HG02588 (cell line): ENCODE measurements around the gene ILF2.
"Not testable (repeated sequence)": the region's sequence is repeated elsewhere in the genome, so short reads cannot be mapped to it uniquely, and the experiment has no call there.

Experiments used
- ATAC-seq: cut with Tn5 transposase; IDR thresholded peaks from one replicate; pipeline ENCODE4 v1.9.1; 2021; ENCODE audit warnings: mild to moderate bottlenecking, moderate library complexity; ENCODE audit not compliant: unreplicated experiment

ILF2 gene

DNA sequence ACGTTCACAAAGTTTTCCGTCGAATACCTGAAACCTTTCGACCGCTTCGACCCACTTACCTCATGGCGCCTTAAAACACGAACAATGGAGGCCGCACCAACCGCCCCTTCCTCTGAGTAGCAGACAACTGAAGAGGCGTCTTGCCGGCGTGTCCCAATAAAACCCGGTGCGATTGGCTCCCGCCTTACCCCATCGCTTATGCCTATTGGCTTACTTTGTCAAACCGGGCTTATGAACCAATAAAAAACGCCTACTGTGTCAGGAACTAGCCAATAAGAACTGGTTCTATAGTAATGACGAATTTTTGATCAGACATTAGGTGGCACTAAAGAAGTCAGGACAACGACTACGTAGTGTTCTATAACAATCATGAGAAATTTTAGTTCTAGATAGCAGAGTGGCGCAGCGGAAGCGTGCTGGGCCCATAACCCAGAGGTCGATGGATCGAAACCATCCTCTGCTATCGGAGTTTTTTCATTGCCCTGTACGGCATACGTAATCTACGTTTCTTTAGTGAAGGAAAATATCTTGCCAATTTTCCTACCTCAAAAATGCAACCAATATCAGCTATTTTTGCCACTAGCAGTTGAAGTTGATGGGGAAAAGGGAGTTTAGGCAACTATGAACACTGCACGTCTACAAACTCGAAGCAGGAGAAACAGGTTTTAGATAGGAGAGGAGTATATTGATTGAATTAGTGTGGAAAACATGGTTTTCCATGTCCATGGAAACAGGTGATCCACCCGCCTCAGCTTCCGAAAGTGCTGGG is at the start of gene ILF2:
Gene ILF2, minus strand, starts transcription at position 135 of the 769 bp plus-strand sequence. Its CDS starts 71 bp downstream, at position 64.
- ATAC-seq = peak; percentile 85

DNA sequence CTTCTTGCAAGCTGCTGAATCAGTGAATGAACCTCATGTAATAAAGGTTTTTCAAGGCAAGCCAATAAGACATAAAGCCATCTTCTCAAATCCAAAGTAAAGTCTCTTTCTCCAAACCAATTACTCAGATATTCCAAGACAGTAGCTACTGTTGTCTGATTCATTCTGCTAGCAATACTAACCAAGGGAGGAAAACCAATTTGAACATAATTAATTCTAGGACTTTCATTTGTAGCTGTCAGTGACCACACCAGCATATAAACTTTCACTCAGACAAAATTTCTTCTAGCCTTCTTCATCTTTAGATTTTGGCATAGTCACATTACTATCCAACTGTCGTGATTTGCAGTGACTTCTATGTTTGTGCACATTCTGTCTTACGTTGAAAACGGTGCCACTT is 46.5 kb upstream of the ILF2 start:
- no peak for ATAC-seq

DNA sequence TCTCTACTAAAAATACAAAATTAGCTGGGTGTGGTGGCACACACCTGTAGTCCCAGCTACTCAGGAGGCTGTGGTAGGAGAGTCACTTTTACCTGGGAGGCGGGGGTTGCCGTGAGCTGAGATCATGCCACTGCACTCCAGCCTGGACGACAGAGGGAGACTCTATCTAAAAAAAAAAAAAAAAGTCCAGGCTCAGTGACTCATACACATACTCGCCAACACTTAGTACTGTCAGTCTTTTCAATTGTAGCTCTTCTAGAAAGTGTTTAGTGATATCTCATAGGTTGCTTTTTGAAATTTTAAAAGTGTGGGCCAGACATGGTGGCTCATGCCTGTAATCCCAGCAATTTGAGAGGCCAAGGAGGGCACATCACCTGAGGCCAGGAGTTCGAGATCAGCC is 45.4 kb upstream of the ILF2 start:
- ATAC-seq = not testable (repeated sequence)

DNA sequence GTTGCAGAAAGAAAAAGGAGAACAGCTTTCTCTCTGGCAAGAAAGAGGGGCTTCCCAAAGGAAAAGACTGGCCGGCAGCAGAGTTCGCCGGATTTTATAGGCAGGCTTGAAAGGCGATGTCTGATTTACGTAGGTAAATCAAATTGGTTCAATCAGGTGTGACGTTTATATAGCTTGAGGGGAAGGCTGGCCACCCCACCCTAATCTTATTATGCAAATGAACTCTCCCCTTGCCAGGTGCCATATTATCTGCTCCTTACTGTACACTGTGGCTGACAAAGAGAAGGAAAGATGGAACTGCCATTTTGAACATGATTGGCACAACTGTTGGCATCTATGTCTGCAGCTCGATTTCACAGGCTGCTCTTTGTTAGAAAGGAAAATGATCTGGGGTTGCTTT is 40.2 kb upstream of the ILF2 start:
- no peak for ATAC-seq

DNA sequence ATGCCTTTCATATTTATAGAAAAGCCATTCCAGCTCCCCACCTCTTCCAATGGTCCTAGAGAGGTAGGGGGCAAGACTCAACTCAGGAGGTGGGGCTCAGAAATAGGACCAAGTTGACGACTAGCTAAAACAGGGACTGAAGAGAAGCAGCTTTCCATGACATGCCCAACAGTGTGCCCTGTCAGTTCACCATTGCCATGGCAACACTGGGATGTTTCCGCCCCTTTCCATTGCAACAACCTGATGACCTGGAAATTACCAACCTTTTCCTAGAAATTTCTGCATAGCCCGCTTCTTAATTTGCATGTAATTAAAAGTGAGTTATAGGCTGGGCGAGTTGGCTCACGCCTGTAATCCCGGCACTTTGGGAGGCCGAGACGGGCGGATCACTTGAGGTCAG is 34.7 kb upstream of the ILF2 start:
- no peak for ATAC-seq

DNA sequence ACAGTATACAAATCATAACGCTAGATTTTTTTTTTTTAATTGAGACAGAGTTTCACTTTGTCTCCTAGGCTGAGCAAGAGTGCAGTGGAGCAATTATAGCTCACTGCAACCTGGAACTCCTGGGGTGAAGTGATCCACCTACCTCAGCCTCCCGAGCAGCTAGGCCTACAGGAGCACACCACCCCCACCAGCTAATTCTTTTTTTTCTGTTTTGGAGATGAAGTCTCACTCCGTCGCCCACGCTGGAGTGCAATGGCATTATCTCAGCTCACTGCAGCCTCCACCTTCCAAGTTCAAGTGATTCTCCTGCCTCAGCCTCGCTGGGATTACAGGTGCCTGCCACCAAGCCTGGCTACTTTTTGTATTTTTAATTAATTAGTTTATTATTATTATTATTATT is 29.0 kb upstream of the ILF2 start:
- ATAC-seq = no peak

DNA sequence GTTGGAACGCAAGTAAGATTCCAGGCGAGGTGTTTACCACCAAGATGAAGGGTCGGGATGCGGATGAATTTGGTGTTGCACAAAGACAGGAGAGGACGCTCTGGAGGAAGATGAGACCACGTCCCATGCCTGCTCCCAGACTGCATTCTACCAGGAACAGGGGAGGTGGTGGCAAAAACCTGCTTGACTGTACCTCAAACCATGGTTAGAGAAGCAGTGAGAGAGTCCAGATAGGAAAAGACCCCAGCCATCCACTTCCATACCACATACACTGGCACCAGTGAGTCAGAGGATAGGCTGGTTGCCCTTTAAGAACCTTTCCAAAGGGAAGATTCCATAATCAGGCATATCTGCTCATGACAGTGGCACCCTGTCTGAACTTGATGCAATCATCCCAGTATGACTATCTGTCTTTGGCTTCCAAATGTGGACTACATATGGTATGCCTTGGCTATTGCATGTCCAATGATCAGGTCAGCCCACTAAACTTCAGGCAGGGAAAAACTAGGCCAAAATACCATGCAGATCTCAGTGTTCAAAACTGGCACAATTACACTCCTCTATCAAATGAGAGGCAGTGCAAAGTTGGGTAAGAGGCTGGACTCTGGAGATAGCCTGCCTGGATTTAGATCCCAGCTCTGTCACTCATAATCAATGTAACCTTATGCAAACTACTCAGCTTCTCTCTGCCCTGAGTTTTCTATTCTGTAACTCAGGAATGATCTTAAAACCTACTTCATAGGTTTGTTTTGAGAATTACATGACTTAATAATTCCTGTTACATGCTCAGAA is 28.3 kb upstream of the ILF2 start:
- ATAC-seq = no peak

DNA sequence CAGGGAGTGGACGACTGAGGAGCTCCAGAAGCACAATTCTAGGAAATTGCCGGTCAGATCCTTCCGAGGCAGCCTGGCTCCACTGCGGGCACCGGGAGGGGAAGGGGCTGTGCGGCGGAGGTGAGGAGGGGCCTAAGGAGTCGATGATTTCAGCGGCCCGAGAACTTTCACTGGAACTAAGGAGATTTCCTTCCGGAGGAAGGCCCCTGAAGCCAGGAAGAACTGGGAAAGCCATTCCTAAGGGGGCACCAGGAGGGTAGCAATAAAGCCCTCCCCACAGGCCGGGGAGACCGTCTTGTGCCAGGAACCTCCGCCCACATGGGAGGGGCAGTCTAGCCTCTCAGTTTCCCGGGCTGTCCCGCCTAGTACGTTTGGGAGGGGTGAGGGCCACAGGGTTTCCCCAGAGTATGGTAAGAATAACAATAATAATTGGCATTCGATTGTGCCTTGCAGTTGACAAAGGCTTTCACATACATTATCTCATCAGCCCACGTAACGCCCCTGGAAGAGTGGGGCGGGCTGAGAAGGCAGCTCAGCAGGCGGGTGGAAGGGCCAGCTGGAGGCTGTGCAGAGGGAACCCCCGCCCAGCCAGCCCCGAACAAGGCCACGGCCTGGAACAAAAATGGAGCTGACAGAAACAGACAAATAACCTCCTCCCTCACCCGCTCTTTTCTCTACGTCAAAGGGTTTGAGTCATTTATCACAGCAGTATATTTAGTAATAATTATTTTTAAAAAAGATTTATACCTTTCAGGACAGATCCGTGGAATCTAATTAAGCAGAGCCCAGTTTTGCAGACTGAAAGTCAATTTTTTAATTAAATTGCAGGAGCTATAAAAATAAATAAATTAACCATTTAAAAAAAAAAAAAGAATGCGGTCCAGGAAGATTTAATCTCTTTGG is 27.5 kb upstream of the ILF2 start:
- ATAC-seq = no peak

DNA sequence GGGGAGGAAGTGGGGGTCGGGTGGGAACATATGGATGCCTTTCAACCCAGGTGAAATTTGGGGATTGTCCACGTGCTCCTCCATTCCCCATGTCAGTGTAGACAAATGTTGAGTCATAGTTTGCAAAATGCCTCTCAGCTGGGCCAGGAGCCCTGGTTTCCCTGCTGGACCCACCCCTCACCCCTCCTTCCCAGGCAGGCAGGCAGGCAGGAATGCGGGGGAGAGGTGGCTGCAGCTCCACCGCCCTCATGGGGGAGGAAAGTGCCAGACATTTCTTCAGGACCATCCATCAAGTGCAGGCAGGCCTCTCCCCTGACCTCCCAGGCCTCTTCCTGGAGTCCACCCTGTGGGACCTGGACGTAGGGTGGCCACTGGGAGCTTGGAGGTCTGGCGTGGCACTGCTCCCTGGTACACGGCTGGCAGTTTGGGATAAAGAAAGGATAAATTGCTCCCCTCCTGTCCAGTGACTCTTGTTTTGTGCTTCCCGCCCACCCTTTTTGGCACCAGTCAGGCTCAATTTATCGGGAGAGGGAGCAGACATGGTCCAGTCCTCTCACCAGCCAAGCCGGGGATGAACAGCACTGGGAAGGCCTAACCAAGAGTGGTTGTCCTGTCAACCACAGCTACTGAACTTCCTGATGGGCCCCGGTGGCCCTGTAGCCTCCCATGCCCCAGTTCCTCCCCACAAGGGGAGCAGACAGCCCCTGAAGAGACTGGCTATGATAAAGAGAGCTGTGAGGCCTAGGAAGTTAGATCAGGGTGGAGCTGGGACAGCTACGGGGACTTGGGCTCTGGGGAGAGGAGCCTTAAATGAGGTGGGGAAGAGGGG is 26.6 kb upstream of the ILF2 start:
- ATAC-seq = no peak

DNA sequence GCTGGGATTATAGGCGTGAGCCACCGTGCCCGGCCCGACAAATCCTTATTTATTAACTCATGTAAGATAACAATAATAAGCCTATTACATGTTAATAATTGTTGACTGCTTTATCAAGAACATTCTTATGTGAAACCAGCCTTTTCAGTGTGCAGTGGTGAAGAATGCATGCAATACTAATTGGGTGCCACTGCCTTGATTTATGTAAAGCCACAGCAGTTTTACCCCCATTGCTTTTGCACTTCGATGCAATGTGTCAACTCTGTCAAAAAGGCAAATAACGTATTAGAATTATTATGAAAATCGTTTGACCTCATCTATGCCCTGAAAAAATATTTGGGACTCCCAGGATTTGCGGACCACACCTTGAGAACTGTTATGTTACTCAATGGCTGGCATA is 25.9 kb upstream of the ILF2 start:
- ATAC-seq = no peak

DNA sequence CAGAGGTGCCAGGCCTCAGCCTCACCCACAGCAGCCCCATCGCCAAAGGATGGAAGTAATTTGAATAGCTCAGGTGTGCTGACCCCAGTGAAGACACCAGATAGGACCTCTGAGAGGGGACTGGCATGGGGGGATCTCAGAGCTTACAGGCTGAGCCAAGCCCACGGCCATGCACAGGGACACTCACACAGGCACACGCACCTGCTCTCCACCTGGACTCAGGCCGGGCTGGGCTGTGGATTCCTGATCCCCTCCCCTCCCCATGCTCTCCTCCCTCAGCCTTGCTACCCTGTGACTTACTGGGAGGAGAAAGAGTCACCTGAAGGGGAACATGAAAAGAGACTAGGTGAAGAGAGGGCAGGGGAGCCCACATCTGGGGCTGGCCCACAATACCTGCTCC is 22.7 kb upstream of the ILF2 start:
- ATAC-seq = no peak

DNA sequence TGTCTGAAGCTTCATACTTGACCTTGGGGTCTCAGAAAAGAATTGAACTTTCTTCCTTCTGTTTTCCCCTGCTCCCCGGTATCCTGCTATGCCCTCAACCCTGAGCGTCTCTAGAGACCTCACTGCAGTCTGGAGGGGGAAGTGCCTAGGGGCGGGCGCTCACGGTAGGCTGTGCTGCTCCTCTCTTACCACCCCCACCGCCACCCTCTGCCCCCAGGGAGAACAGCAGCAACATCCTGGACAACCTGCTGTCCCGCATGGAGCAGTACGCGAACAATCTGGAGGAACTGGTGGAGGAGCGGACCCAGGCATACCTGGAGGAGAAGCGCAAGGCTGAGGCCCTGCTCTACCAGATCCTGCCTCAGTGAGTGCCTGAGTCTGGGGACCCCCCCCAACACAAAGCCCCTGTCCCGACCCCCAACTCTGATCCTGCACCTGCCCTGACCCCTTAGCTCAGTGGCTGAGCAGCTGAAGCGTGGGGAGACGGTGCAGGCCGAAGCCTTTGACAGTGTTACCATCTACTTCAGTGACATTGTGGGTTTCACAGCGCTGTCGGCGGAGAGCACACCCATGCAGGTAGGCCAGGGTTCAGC is 18.0 kb upstream of the ILF2 start:
- no peak for ATAC-seq

DNA sequence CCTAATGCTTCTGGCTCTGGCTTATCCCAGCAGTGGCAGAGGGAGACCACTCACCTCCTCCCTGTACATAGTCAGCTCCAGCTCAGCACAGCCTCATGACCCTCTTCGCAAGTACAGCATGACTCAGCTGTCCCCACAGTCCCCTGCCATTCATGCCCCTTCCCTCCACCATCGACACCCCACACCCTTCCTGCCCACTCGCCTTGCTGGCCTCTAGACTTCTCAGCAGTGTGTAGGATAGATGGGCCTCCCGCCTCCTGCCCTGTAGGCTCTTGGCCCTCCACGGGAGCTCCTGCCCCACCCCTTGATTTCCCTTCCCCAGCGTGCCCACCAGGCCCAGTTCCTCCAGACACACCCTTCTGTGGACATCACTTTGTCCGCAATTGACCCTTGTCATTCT is 17.5 kb upstream of the ILF2 start:
- no peak for ATAC-seq

DNA sequence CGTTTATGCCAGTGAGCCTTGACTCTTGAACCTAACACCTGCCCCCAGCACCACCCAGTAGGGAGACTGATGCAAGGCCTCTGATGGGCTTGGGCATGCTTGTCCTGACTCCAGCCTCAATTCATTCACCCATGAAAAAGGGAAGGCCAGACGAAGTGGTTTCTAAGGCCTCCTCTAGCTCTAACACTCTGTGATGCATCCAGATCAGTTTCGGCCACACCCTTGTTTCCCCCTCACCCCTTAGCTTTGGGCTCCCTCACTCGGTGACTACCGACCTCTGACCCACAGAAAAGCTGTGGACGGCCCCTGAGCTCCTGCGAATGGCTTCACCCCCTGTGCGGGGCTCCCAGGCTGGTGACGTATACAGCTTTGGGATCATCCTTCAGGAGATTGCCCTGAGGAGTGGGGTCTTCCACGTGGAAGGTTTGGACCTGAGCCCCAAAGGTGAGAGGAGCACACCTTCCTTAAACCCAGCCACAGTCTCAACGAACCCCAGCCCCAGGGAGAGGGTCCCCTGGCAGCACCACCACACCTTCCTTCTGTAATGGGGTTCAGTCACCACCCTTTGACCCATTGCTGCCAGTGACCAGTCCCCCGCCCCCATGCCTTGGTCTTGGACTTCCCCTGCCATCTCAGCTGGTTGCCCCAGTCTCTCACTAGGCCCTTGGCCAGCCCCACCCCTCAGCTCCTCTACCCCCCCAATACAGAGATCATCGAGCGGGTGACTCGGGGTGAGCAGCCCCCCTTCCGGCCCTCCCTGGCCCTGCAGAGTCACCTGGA is 16.7 kb upstream of the ILF2 start:
- ATAC-seq = no peak

DNA sequence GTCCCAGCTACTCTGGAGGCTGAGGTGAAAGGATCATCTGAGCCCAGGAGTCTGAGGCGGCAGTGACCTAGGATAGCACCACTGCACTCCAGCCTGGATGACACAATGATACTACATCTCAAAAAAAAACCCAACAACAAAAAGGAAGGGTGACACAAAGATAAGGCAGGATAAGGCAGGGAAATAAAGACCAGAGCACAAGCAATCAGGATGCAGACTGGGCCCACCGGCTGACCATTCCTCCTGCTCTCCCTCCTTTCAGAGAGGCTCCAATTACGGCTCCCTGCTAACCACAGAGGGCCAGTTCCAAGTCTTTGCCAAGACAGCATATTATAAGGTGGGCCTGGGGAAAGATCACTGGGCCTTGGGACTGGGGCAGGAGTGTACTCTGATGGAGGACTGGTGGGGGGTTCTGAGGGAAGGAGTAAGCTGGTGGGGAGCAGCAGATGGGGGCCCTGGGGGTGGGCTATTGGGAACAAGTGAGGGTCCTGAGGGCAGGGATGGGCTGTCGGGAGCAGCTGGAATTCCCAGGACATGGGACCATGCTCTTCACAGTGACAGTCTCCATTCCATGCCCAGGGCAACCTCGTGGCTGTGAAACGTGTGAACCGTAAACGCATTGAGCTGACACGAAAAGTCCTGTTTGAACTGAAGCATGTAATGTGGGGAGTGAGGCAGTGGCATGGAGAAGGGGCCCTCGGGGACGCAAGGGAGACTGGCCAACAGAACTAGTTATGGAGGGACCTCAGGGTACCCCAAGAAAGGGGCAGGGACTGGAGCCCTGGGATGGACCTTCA is 14.9 kb upstream of the ILF2 start:
- ATAC-seq = no peak

DNA sequence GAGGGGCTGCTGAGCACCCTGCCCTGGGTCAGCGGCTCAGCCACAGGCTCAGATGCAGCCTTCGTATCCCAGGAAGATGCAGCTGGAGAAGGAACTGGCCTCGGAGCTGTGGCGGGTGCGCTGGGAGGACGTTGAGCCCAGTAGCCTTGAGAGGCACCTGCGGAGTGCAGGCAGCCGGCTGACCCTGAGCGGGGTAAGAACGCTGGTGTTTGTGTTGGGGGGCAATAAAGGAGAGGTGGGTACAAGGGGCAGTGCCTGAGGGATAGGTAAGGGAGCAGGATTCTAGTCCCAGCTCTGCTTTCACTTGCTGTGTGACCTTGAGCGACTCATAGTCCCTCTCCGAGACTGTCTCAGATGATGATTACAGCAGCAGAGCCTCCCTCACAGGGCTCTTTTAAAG is 14.1 kb upstream of the ILF2 start:
- no peak for ATAC-seq

DNA sequence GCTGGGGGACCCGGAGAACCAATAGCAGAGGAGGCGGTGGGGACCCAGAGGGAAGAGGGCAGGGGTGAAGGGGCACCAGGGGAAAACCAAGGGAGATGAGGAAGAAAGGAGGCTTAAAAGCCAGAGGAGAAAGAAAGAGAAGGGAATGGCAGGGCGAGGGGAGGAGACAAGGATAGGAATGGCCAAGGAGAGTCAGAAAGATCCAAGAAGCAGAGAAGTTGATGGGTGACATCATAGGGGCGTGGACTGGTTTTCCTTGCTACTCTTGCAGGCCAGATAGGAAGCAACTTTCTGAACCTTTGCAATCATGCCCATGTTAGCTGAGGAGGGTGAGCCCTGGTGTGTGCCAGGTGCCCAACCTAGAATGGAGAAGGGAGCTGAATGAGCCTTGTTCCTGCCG is 13.1 kb upstream of the ILF2 start:
- no peak for ATAC-seq

DNA sequence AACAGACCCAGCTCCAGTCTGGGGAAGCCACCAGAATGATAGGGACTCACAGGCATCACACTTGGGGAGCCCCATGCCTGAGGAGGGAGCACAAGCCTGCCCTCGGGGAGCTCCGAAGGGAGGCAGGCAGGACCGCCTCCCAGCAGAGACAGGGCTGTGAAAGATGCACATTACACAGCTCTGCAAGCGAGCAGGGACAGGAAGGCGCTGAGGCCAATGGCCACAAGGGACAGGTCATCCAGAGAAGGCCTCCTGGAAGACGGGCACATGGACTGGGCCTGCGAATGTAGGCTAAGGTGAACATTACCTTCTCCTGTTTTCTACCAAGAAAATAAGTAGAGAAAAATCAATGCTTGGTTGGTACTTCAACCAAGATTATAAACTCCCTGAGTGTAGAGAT is 11.9 kb upstream of the ILF2 start:
- no peak for ATAC-seq

DNA sequence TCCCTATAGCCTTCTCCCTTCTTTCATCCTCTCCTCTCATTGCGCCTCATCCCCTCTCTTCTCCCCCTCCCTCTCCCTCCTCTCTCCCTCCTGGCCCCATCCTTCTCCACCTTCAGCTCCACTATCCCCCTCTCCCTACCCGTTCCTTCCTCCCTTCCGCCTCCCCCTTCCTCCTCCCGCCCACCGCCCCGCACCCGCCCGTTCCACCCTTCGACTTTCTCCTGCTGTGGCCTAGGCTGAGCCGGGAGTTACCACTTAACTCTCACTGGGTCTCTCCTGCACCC is 9.3 kb upstream of the ILF2 start:
- ATAC-seq = no peak
